NCI-H2171 (cell line): ENCODE data around the gene DPH3.

ENCODE experiments used
- DNase-seq: peaks from one replicate; lab custom pipeline; 2025; lab: John Stamatoyannopoulos, UW

DPH3 gene

DNA sequence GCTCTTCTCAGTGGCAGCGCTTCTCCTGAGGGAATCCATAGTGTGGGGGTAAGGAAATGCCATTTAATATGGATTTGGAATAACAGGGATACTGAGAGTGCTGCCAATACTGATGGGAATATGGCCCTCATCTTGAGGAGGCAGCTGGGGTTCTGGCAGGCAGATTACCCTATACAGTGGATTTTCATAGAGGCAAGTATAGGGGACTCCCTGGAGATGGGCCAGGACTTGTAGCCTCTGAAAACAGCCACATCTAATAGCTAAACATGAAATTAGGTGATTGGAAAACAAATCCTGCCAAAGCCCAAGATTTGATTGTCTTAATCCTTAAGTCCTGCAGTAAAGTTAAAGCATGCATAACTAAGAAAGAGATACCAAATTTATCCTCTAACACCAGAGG, 30.9 kb downstream of the DPH3 start:
- DNase-seq, result no peak

DNA sequence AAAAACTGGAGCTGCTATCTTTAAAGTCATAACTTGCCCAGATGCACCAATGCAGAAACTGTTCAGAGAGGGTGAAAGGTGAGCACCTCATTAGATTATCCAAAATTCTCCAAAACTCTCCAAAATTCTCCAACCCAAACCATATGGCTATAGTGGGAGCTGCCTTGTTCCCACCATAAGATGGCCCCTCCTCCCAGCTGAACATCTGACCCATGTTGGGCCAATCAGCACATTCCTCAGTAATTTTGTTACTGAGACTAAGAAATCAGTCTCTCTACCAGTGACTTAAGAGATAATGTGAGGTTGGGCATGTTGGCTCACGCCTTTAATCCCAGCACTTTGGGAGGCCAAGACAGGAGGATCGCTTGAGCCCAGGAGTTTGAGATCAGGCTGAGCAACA, 32.8 kb downstream of the DPH3 start:
- DNase-seq, result no peak

- DNase-seq, result no peak
Observed at GRCh38 chr3:16229681-16230080, 35.1 kb downstream of the DPH3 start.

GRCh38 chr3:16227566-16227965, 37.2 kb downstream of the DPH3 start:
- no peak for DNase-seq

DNA sequence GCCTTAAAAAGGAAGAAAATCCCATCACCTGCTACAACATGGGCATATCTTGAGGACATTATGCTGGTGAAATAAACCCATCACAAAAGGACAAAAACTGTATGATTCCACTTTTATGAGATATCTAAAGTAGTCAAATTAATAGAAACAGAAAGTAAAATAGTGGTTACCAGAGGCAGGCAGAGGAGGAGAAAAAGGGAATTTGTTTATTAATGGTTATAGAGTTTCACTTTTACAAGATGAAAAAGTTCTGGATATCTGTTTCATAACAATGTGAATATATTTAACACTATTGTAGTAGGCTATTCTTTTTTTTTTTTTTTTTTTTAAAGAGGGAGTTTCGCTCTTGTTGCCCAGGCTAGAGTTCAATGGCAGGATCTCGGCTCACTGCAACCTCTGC, 40.4 kb downstream of the DPH3 start:
- no peak for DNase-seq

GRCh38 chr3:16222547-16222946, 42.2 kb downstream of the DPH3 start:
- DNase-seq, result no peak

DNA sequence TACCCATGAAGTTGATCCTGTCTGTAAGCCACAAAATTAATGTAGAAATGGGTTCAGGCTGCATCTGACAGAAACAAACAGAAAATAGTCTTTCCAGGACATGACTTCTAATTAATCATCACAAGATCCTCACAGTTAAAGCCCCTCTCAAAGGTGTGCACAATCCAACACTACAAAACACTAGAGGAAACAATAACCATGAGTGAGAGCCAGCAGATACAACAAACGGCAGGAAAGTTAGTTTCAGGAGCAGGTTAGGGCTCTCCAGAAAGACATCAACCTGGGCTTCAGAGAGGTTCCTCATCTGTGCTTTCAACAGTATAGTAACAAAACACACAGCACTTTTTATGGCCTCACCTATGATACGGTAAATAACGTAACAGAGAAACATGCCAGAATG, 42.8 kb downstream of the DPH3 start:
- no peak for DNase-seq

- DNase-seq, result no peak
Observed at GRCh38 chr3:16219777-16220176, 45.0 kb downstream of the DPH3 start.

DNA sequence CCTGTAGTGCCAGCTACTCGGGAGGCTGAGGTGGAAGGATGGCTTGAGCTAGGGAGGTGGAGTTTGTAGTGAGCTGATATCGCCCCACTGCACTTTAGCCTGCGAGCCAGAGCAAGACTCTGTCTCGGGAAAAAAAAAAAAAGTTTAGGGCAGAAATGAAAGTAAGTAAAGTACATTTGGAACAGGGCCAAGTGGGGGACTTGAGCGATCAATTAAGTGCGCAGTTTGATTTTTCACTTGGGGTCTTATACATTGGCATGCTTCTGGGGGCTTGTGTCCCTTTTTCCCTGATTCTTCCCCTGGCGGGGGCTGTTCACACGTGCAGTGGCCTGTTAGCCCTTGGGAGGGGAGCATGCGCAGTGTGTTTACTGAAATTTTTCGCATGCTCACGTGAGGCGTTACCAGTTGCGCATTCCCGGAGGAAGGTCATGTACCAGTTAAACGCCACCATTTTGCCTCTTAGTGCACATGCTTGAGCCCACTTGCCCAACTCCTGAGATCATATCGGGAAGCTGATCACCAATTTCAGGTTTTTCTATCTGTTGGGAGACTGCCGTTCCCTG, 48.3 kb downstream of the DPH3 start:
- no peak for DNase-seq

- no peak for DNase-seq
Observed at GRCh38 chr3:16214366-16214765, 50.4 kb downstream of the DPH3 start.

DNA sequence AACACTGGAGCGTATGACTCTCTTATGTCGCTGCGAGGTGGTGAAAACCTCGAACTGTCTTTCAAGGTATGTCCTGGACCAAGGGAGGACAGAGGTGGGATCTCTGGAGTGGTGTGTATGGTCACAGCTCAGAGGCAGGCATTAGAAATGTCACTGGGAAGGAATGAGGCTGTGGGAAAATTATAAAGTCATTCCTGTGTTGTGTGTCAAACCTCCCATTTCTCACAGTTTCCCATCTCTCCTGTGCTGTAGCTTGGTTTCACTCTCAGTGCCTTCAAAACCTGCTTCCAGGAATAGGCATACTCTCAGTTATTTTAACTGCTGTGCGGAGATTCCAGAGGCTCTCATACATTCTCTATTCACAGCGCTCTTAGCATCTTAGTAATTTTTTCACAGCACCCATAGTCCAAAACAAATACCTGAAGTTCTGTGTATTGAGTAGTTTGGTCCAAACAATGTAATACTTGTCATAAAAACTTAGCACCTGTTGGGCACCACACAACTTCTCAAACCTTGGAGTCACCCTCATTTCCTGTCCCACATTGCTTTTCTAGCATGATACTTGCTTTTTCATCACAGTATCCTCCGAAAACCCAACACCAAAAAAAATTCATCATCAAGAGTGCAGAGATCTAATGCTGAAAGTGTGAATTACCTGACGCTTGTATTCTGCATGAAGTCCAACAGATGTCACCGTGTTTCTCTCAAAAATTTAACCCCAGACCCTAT, 53.4 kb downstream of the DPH3 start:
- no peak for DNase-seq
